ENCODE measurements around the gene DCDC2B.

The DCDC2B gene

GRCh38 chr1:32223683-32224082, 14.8 kb downstream of the DCDC2B start:
- no peak for DNase-seq (ENCODE audit: low spot score)

- DNase-seq (ENCODE audit: low spot score), result no peak
These were observed 15.4 kb downstream of the DCDC2B start for GRCh38 chr1:32224285-32224684.

GRCh38 chr1:32228771-32229170, 19.9 kb downstream of the DCDC2B start:
- no peak for DNase-seq (ENCODE audit: low spot score)

- DNase-seq (ENCODE audit: low spot score), result no peak
These were observed 23.0 kb downstream of the DCDC2B start for GRCh38 chr1:32231843-32232432.

- DNase-seq (ENCODE audit: low spot score), result no peak
These were observed 23.8 kb downstream of the DCDC2B start for GRCh38 chr1:32232558-32233304.

- DNase-seq (ENCODE audit: low spot score), result no peak
These were observed 25.9 kb downstream of the DCDC2B start for GRCh38 chr1:32234792-32235191.

GRCh38 chr1:32239337-32239736, 30.4 kb downstream of the DCDC2B start:
- DNase-seq (ENCODE audit: low spot score), result no peak

GRCh38 chr1:32239790-32240139, 30.9 kb downstream of the DCDC2B start:
- no peak for DNase-seq (ENCODE audit: low spot score)

GRCh38 chr1:32240140-32240951, 31.5 kb downstream of the DCDC2B start:
- DNase-seq (ENCODE audit: low spot score), result peak; percentile 78

GRCh38 chr1:32241001-32241763, 32.3 kb downstream of the DCDC2B start:
- DNase-seq (ENCODE audit: low spot score), result peak; percentile 63

GRCh38 chr1:32242341-32242851, 33.5 kb downstream of the DCDC2B start:
- DNase-seq (ENCODE audit: low spot score), result peak; percentile 15

- peak; percentile 75 for DNase-seq (ENCODE audit: low spot score)
These were observed 38.0 kb downstream of the DCDC2B start, which contains the start of gene FAM167B for GRCh38 chr1:32246888-32247273. FAM167B (plus strand) TSS chr1:32247222; CDS start chr1:32247422, 200 bp downstream.

- DNase-seq (ENCODE audit: low spot score), result peak; percentile 7
These were observed 38.6 kb downstream of the DCDC2B start for GRCh38 chr1:32247452-32247851.

GRCh38 chr1:32247983-32248889, 39.3 kb downstream of the DCDC2B start:
- DNase-seq (ENCODE audit: low spot score), result peak; percentile 85

- DNase-seq (ENCODE audit: low spot score), result no peak
These were observed 41.1 kb downstream of the DCDC2B start for GRCh38 chr1:32249831-32250525.

GRCh38 chr1:32250893-32251716, 42.2 kb downstream of the DCDC2B start, which contains the start of gene LCK:
LCK (plus strand) TSS chr1:32251265; CDS start chr1:32274330, 23,065 bp downstream.
- DNase-seq (ENCODE audit: low spot score), result no peak

- no peak for DNase-seq (ENCODE audit: low spot score)
These were observed 46.5 kb downstream of the DCDC2B start for GRCh38 chr1:32255072-32256071.
